GM13976 (cell line): ENCODE results near the gene NDUFB11.

Experiments
- DNase-seq: peaks from one replicate; pipeline ENCODE4 v3.0.0; 2012; ENCODE audit warnings: low spot score
- in situ Hi-C: fragments of 300-500 bp; cut with MboI; formaldehyde crosslinking; loops from one replicate; pipeline ENCODE4 v1.12.0; 2022; ENCODE audit warnings: low sequenced_read_pairs, mixed read lengths, inconsistent platforms; ENCODE audit not compliant: unreplicated experiment
- TF ChIP-seq, protein P1 (sequence below): IDR thresholded peaks from 2 replicates; pipeline ENCODE4 v1.5.1; 2012; ENCODE audit warnings: borderline replicate concordance, mild to moderate bottlenecking; ENCODE audit not compliant: insufficient read depth; ENCODE audit errors: extremely low read depth, missing control alignments, control extremely low read depth

Gene NDUFB11

DNA sequence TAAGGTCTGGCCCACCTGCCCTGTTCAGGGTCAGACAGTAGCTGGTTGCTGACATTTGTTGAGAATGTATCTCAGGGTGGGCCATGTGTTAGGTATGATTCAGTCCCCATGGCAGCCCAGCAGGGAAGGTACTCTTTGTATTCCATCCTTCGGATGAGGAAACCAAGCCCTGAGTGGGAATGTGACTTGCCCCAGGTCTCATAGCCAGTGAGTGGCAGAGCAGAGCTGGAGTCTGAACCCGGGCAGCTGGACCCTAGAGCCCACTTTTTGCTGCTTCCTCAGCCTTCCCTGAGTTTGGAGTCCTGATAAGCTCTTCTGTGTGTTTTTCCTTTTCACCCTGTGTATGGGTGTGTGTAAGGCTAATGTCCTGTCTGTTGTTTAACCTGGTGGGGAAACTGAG is 27.5 kb upstream of the NDUFB11 start:
- TF ChIP-seq, protein P1, sequence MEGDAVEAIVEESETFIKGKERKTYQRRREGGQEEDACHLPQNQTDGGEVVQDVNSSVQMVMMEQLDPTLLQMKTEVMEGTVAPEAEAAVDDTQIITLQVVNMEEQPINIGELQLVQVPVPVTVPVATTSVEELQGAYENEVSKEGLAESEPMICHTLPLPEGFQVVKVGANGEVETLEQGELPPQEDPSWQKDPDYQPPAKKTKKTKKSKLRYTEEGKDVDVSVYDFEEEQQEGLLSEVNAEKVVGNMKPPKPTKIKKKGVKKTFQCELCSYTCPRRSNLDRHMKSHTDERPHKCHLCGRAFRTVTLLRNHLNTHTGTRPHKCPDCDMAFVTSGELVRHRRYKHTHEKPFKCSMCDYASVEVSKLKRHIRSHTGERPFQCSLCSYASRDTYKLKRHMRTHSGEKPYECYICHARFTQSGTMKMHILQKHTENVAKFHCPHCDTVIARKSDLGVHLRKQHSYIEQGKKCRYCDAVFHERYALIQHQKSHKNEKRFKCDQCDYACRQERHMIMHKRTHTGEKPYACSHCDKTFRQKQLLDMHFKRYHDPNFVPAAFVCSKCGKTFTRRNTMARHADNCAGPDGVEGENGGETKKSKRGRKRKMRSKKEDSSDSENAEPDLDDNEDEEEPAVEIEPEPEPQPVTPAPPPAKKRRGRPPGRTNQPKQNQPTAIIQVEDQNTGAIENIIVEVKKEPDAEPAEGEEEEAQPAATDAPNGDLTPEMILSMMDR: no peak
- in situ Hi-C loops: no loop called here
- DNase-seq: no peak

DNA sequence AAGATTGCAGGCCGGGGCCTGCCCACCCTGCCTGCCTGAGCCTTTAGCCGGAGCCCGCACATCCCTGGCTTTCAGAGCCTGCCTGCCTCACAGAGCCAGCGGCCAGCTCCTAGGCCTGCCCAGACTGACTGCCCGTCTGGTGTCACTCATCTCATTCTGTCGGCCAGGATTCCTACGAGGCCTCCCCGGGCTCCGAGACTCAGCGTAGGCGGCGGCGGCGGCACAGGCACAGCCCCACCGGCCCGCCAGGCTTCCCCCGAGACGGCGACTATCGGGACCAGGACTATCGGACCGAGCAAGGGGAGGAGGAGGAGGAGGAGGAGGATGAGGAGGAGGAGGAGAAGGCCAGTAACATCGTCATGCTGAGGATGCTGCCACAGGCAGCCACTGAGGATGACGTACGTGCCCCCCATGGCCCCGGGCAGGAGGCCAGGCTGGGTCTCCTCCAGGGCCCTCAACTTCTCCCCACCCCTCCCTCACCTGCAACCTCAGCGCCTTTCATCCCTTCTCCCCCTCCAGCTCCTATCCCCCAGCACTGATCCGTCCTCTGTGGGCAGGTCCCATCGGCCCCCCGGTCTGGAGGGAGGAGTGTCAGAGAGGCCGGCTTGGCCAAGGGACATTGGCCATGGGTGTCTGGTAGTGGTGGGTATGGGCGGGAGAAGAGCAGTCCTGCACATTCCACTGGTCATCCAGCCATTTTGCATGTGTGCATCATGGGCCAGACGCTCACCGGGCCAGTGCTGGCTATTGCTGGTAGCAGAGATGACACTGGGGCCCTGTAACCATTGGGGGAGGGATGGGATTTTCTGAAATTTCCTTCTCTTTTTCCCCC is 26.6 kb upstream of the NDUFB11 start:
- in situ Hi-C loops: no loop called here

DNA sequence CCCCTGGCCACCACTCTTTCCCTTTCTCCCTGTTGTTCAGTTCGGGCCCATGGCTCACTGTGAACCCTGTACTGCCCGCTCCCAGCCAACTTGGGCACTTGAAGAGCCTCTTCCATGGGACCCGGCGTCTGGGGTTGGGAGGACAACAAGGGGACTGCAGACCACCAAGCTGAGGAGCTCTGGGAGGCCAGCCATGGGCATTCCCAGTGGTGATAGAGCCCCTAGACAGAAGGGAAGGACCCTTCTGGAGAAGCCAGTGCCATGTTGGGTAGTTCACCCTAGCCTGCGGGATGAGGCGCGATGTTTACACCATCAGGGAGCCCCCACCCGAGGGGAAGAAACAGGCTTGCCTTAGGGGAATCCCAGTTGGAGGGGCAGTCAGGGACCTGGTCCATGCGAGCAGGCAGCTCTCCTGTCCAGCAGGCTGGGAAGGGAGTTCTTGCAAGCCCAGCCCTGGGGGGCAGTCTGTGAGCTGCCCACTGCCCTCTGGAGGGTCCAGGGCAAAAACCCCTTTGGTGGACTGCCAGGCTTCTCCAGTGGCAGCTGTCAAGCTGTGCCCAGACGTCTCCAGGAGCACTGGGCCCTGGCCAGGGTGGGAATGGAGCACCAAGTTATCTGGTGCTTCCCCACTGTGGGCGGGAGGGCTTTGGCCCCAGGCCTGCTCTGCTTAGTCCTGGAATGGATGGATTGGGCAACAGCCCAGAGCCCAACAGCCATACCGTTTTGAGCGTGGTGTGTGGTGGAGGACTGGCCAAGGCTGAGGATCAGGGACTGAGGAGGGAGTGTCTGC is 25.4 kb upstream of the NDUFB11 start:
- TF ChIP-seq, protein P1: no peak
- in situ Hi-C loops: no loop called here
- DNase-seq: no peak

More for the DNA sequence above, 26.6 kb upstream of the NDUFB11 start:
- DNase-seq: no peak
- TF ChIP-seq, protein P1: no peak

DNA sequence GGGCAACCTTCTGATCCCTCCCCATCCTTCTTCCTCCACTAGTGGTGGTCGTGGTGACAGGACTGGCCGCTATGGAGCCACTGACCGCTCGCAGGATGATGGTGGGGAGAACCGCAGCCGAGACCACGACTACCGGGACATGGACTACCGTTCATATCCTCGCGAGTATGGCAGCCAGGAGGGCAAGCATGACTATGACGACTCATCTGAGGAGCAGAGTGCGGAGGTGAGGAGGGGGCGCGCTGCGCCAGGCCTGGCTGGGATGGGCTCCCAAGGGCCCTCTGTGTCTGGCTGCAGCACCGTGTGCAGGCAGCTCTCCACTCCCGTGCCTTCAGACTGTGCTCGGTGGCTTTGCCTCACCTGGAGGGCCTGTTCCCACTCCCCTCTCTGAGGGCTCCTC is 24.8 kb upstream of the NDUFB11 start:
- DNase-seq: no peak
- in situ Hi-C loops: no loop called here
- TF ChIP-seq, protein P1: no peak

DNA sequence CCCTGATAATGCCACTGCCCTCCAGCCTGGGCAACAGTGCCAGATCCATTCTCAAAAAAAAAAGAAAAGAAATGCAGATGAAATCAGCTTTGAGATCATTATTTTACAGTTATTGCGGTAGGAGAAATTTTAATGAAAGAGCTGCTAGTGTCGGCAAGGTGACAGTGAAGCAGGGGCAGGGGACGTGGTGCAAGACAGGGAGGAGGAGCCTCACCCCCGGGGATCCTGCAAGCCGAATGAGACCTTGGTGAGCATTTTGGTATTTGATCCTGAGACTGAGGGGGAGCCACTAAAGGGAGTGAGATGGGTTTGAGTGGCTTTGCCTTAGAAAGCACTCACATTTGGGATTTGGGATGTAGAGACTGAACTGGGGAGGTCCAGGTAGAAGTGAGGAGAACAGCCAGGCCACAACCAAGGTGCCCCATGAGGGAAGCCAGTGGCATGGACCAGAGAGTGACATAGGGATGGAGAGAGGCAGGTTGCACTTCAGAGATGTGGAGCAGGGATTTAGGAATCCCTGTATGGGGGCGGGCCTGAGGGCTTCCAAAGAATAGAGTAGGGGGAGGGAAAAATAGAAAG is 24.1 kb upstream of the NDUFB11 start:
- TF ChIP-seq, protein P1: no peak
- in situ Hi-C loops: no loop called here
- DNase-seq: no peak

DNA sequence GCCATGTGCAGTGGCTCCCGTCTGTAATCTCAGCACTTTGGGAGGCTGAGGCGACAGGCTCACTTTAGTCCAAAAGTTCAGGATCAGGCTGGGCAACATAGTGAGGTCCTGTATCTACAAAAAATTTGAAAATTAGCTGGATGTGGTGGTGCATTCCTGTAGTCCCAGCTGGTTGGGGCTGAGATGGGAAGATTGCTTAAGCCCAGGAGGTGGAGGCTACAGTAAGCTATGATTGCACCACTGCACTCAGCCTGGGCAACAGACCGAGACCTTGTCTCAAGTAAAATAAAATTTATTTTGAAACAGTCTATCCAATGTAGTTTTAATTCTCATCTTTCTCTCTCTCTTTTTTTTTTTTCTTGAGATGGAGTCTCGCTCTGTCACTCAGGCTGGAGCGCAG is 21.6 kb upstream of the NDUFB11 start:
- TF ChIP-seq, protein P1: no peak
- in situ Hi-C loops: no loop called here
- DNase-seq: no peak
